Transverse colon (tissue), 4 donors: ENCODE results near the gene ALG9.

Source experiments
- CTCF ChIP-seq, 5 experiments: fragments of 200-600 bp in 3 of 5; fragments of 450-650 bp in 2 of 5; sonication (generic) in 3 of 5; IDR thresholded peaks; 1 replicate in 2 of 5; 2 replicates in 3 of 5; pipeline ENCODE4 v1.5.1; 2016 to 2017; ENCODE audit warnings: antibody characterized with exemption in 5 of 5, inconsistent platforms in 3 of 5, mild to moderate bottlenecking in 2 of 5, moderate library complexity in 1 of 5
- POLR2A ChIP-seq: fragments of 450-650 bp; IDR thresholded peaks from one replicate; pipeline ENCODE4 v1.6.1; 2016; ENCODE audit warnings: antibody characterized with exemption, mild to moderate bottlenecking, moderate library complexity
- POLR2AphosphoS5 ChIP-seq, 3 donors: sonication (generic); formaldehyde crosslinking; IDR thresholded peaks; one replicate each; pipeline ENCODE4 v1.6.1; 2016; ENCODE audit warnings: antibody characterized with exemption in 3 of 3

- no peak for TF ChIP-seq CTCF (IDR thresholded peaks at IDR 0.05)
- no peak for TF ChIP-seq POLR2A
- no peak for TF ChIP-seq POLR2AphosphoS5 (IDR thresholded peaks at IDR 0.05)
Measured at GRCh38 chr11:111795334-111795985, 75.9 kb downstream of the ALG9 start.
